ENCODE data around the gene GP9.

GP9 gene

DNA sequence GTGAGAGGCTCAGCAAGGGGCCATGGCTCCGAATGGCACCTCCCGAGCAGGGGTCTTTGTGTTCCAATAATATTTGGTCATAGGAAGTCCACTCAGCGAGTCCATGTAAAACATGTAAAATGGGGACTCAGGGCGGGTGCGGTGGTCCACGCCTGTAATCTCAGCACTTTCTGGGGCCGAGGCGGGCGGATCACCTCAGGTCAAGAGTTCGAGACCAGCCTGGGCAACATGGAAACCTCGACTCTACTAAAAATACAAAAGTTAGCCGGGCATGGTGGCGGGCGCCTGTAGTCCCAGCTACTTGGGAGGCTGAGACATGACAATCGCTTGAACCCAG is 33.1 kb upstream of the GP9 start:
- DNase-seq (ENCODE audit: extremely low read depth in 1 of 2, low read depth in 1 of 2) = no peak

DNA sequence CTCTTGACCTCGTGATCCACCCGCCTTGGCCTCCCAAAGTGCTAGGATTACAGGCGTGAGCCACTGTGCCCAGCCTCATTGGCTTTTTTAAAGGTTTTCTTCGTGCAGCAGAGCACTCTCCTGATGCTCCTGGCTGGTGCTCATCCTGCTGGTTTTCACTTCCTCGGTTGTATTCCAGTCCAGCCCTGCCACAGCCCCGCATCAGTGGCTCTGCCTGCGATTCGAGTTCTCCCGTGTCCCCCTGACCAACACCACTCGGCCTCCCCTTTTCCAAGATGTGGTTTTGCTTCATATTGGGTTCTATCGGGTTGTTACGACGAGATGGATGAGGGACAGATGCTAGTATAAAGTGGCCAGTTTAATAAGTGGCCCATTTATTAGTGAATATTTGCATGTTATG is 31.7 kb upstream of the GP9 start:
- DNase-seq (ENCODE audit: extremely low read depth in 1 of 2, low read depth in 1 of 2) = no peak

DNA sequence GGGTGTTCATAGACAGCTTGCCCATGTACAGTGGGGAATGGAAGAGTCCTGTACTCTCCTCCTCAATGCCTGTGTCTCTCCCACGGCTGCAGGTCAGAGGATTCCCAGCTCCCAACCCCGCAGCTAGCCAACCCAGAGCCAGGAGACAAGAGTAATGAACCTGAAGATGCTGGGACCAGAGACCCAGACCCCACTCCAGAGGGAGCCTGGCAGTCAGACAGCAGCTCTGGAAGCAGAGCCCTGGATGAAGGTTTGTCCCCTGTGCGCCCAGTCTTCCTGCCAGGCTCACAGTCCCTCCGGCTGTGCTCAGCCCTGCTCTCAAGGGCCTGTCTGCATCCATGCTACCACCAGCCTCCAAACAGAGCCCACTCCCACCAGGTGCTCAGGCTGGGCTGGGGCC is 30.0 kb upstream of the GP9 start:
- no peak for DNase-seq (ENCODE audit: extremely low read depth in 1 of 2, low read depth in 1 of 2)

DNA sequence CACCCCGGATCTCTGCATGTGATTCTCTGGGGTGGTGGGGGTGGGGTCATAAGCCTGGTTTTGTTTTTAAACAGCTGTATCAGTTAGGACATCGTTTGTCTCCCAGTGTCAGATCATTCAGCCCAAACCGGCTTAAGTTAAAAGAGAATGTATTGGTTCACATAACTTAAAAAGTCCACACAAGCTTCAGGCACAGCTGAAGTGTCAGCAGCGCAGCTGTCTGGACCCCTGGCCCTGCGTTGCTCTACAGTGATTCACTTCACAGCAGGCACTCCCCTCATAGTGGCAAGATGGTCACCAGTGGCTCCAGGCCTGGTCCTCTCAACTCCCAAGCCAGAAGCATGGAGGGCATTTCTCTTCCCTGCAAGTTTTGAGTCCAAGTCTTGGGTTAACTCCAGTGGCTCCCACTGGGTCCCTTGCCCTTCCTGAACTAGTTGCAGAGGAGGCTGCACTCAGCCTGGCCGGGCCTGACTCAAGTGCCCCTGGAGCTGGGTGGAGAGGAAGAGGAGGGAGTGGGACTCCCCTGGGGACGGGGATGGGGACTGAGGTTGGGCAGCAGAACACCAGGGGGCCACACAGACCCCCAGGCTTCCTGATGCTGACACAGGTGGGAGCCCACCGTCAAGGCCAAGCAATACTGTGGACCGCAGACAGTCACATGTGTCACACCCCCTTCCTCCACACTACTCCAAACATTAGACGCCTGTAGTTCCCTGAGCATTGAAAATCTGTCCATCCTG is 28.9 kb upstream of the GP9 start:
- no peak for DNase-seq (ENCODE audit: extremely low read depth in 1 of 2, low read depth in 1 of 2)

DNA sequence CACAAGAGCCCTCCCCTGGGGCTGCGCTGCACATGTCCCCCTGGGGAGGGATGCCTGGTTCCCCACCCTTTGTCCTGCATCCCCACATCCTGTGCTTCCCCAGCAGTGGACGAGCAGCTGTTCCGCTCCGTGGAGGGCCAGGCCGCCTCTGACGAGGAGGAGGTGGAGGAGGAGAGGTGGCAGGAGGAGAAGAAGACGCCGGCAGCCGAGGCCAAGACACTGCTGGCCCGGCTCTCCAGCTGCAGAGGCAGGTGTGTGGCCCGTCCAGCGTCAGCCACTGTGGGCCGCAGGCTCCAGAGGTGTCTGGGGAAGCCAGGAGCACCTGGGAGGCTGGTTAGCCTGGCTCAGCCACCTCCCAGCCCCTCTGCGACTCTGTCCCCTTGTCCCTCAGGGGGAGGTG is 27.9 kb upstream of the GP9 start:
- no peak for DNase-seq (ENCODE audit: extremely low read depth in 1 of 2, low read depth in 1 of 2)

DNA sequence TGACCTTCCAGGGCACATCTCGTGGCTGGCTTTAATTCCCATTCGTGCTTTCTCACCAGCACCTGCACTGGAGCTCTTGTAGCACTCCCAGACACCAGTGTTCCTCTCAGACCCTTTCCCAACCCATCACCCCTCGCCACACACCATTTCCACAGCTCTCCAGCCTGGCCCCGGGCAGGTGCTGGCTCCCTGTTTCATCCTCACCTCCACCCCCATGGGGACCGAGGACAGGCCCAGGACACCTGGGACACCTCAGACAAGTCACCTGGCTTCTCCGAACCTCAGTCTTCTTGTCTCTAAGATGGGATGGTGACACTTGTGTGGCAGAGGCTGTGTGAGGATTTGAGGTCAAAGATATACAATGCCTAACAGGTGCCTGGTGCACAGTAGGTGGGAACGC is 27.4 kb upstream of the GP9 start:
- DNase-seq (ENCODE audit: extremely low read depth in 1 of 2, low read depth in 1 of 2) = no peak

DNA sequence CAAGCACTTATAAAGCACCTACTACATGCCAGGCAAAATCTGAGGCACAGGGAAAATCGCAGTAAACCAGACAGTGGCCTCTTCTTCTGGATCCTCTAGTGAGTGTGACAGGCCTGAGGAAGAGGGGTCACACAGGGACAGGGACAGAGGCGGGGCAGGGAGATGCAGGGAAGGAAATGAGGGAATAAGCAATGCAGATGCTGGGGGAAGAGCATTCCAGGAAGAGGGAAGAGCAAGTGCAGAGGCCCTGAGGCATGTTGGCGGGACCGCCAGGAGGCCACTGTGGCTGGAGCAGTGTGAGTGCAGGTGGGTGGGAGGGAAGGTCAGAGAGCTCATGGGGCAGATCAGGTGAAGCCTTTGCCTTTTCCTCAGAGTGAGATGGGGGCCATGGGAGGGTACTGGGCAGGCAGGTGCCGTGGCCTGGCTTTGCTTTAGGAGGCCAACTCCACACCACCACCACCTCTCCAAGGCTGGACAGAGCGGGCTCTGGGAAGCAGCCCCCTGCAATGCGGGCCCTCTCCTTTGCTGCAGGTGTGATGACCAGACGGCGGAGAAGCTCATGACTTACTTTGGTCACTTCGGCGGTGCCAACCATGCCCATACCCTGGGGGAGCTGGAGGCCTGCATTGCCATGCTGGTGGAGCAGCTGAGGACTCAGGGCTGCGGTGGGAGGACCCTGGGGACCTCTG is 26.8 kb upstream of the GP9 start:
- DNase-seq (ENCODE audit: extremely low read depth in 1 of 2, low read depth in 1 of 2) = no peak

DNA sequence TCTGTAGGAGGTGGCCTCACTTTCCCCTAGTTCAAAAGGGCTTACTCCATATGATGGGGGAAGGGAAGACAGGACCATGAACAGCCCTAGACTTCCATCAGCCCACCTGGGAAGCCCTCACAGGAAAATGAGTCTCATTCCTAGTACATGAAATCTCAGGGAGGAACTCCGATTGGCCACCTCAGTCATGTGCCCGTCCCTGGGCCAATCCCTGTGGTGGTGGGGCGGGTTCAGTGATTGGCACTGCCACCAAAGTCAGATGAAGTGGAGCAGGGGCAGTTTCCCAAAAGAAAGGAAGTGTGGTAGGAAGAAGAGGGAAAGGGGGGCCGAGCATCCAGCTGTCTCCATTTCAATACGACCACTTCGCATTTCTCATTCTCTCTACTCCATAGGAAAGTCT is 25.9 kb upstream of the GP9 start:
- DNase-seq (ENCODE audit: extremely low read depth in 1 of 2, low read depth in 1 of 2) = no peak

DNA sequence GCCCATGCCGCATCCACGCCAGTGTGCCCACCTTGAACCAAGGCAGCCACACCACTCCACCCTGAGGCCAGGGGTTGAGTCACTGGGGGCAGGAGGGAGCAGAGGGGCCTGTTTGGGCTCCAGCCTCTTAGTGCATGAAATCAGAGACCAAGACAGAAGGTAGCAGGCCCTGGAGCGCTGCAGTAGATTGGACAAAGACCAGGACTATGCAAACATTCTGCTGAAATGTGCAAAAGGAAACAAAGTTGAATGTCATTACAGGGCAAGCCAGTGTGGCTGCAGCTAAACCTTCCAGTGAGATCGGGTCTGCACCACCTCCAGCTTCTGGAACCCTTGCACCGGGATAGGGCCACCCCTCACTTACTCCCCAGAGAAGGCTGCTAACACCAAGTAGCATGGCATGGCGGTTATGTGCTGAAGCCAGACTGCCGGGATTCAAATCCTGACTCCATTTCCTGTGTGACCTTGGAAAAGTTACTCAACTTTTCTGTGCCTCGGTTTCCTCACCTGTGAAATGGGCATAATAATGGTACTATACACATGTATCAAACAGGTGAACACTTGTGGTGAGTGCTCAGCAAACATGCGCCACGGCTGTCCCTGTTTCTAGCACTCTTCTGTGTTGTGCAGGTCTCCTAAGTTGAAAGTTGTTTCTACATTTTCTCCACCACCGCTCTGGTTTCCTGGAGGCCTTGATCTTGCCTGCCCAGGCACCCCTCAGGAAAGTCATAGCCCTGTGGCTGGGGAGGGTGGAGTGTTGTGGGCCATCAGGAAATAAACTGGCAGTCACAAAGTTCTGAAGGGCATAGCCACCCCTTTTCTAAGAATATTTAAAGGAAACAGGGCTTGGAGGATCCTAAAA is 25.0 kb upstream of the GP9 start:
- no peak for DNase-seq (ENCODE audit: extremely low read depth in 1 of 2, low read depth in 1 of 2)

DNA sequence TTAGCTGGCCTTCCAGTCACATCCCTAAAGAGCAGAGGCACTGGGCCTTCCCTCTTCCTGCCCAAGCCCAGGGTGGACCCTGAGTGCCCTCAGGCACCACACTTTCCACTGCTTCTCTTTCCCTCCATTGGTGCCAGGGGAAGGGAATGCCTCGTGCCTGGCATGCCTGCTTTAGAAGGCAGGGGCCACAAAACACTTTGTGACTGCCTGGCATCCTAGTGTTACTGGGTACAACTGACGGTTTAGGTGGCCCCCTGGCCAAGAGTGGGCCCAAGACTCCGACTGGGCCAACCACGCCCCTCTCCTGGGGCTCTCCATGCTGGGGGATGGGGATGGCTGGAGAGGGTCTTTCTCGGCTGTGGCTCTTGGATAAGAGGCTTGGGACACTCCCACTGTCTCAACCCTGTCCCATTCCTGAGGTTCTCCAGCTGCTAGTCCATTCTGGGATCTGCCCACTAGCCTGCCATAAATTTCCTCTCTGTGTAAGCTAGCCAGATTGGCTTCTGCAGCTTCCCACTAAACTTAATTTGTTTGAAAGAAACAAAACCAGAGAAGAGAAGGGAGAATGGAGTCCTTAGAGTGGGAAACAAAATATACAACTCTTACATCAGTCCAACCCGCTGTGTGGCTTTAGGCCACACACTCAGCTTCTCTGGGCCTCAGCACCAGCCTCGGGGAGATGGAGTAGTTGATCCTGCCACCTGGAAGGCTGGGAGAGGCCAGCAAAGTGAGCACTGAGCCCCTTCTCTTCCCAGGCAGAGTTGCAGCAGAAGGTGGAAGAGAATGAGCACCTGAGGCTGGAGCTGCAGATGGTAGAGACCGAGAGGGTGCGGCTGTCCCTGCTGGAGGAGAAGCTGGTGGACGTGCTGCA is 24.1 kb upstream of the GP9 start:
- DNase-seq (ENCODE audit: extremely low read depth in 1 of 2, low read depth in 1 of 2) = no peak

DNA sequence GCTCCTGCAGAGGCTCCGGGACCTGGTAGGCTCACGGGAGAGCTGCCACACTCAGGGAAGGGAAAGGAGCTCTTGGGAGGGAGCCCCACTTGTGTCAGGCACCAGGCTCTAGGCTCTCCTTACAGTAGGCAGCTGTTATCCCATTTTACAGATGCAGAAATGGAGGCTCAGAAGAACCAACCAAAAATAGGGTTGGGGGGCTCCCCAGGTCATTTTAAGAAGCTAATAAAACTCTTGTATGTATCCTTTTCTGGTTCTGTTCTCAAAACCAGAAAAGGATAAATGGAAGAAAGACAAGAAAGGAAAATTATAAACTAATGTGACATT is 23.5 kb upstream of the GP9 start:
- no peak for DNase-seq (ENCODE audit: extremely low read depth in 1 of 2, low read depth in 1 of 2)

DNA sequence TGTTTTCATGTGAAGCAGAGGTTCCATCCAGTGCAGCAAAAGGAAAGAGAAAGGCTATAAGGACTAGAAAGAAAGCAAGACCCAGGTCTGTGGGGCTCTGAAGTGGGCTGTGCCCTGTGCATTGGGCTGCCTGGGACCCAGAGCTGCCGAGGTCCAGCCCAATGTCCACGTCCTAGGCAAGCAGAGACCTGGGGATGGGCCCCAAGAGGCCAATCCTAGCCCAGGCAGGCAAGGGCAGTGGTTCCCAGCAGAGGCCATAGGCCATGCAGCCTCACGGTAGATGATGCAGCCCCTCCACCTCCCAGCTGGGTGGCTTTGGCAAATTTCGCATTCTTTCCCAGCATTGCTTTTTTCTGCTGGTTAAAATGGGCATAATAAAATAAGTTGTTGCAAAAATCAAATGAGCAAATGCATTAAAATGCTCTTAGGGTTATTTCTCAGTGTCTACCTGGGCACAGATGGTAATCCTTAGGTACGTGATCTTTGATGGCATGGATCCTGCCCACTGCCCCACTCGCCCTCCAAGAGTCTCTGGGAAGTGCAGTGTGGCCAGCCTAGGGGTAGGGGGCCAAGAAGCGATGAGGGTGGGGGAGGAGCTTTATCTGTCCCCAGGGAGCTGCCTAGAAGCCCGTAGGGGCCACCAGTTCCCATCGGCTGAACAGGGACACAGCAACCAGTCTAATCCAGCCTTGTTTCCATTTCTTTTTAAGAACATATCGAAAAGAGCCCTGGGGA is 22.3 kb upstream of the GP9 start:
- DNase-seq (ENCODE audit: extremely low read depth in 1 of 2, low read depth in 1 of 2) = no peak

DNA sequence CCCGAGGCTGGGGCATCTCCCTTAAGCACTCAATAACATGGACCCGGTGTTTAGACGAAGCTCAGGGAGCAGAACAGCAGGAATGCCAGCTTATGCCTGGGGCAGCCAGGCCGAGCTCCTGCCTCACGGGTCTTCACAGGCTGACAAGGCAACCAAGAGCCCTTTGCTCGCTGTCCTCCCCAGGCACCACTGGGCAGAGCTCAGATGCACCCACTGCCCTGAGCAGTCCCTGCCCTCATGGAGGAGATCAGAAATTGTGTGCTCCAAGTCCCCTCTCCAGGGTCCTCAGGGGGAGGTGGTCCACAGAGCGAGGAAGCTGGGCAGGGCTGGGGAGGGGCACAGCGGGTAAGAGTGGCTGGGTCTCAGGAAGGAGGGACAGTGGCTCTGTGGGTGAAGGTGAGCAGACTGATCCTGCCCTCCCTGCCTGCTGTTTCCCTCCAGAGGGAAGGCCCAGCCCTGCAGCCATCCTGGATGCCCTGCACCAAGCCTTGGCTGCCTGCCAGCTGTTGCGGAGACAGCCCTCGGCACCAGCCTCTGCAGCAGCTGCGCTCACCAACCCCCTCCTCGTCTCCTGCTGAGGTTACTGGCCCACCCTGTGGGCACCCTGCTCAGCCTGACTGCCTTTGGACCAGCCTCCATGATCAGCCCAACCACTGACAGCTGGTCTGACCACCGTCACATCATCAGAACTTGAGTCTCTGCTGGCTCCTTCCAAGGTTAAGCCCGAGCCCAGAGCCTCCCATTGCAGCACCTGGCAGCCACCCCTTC is 21.1 kb upstream of the GP9 start:
- DNase-seq (ENCODE audit: extremely low read depth in 1 of 2, low read depth in 1 of 2) = no peak

DNA sequence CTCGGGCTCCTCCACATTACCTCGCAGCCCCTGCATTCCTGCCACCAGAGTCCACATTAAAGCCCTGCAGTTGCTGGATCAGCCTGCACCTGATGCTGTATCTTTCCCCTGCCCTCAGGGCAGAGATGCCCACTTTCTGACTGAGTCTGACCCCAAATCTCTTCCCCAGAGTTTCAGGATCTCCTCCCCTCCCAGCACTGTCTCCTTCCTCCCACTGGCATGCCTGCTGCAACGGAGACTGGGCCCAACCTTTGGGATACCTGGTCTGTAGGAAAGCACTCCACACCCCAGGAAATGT is 20.6 kb upstream of the GP9 start:
- no peak for DNase-seq (ENCODE audit: extremely low read depth in 1 of 2, low read depth in 1 of 2)

DNA sequence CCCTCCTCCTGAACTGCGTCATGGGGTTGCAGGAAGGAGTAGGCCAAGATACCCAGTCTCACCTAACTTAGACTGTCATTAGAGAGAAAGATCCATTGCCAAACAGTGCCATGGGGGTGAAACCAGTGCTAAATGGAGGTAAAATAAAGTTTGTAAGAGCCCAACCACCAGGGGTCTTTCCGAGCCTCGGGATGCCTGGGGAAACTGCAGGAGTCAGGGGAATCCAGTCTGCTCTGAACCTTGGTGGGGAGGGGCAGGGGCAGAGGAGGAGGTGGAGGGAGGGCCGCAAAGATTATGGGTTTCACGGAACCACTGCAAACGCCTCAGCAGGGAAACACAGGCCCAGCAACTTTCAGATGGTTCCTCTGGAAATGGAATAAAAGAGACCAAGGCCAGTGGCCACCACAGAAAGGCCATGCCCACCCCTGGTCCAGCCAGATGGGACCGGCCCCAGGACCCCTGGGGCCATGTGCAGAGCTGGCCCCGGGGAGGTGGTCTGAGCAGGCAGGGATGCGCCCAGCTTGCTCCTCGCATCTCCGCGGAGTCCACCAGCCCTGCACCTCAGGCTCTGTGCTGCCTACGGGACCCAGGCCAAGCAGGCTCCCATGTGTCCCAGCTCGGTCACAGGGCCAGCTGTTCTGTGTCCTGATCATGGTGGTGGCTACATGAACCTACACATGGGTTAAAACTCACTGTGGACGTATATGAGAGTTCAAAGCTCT is 19.8 kb upstream of the GP9 start:
- no peak for DNase-seq (ENCODE audit: extremely low read depth in 1 of 2, low read depth in 1 of 2)

DNA sequence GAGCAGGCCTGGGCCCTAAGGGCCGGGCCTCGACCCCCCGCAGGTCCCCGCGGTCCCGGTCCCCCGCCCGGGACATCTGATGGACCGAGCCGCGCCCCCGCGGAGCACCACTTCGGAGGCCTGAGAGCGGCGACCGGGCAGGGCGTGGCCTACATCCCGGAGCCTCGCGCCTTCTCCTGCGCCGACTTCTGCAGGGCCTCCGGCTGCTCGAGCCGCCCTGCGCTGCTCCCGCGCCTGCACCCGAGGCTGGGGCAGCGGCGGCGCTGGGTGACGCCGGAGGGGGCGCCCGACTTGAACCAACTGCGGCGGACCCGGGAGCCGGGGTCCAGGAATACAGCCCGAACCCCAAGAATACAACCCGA is 14.9 kb upstream of the GP9 start:
- DNase-seq (ENCODE audit: extremely low read depth in 1 of 2, low read depth in 1 of 2) = no peak

DNA sequence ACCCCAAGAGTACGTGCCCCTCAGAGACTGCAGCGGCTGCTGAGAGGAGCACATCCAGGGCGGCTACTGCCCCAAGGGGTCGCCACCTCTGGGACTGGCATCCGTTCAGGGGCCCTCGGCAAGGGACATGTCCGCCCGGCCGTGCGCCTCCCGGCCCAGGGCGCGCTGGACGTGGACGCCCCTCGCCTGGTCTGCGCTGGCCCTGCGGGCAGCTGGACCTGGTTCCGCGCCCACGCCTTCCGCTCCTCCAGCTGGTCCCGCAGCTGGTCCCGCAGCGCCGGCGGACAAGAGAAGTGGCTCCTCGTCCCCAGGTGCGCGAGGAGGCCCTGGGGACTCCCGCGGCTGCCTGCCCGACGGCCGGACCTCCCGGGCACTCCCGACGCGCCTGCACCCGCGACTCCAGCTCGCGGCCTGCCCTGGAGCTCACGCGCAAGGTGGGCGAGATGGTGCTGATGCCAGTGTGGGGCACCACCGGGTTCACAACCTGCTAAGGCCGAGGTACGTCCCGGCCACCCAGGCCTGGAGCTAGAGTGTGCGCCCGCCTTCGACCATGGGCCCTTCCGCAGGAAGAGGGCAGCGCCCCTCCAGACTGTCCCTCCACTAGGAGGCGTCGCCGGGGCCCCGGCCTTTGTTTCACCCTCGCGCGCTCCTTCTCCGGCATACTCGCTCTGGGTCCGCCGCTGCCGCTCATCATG is 14.4 kb upstream of the GP9 start:
- no peak for DNase-seq (ENCODE audit: extremely low read depth in 1 of 2, low read depth in 1 of 2)

DNA sequence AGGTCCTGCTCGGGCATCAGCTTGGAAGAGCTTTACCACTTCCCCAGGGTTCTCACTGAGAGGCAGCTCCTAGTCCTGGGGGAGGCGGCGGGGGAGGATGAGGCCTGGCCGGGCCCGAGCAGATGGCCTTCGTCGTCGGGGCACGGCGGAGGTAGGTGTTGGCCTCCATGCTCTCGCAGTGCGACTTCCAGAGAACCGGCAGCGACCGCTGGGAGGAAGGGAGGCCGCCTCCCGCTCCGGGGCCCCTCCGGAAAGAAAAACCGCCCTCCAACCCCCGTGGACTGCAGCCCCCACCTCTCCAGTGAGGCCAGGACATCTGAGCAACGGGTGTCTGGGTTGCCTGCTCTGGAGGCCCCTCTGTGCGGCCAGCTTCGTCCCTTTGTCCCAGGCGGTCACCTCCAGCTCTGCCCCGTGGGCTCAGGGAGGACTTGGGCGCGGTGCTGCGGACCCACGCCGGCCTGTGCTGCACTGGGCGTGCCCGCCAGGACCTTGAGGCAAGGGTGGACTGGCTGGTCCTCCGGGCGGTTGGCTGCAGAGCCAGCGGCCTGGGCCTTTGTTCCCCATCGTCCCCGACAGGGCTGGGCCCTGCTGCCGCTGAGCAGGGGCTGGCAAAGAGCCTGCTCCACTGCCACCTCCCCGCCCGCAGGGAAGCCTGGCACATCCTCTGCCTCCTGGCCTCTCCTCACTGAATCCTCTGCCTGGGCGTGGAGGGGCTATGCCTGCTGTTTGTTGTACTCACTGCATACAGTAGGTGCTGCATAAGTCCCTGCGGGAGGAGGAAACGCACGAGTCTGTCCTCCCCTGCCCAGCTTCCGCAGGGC is 13.6 kb upstream of the GP9 start:
- DNase-seq (ENCODE audit: extremely low read depth in 1 of 2, low read depth in 1 of 2) = no peak
